Left kidney (tissue), 2 donors: ENCODE measurements around the gene CA12. TPM values are rescaled to one million over a fixed set of nuclear protein-coding genes. Genes with fewer than 3 reads are reported as not detected.
A peak's percentile ranks its signal among the peaks of the same experiment; 100 is the strongest.

Source experiments
- DNase-seq: peaks from one replicate; pipeline ENCODE4 v3.0.0-alpha.2; 2013
- polyA plus RNA-seq: library from polyadenylated mRNA; unstranded; fragments of 120-200 nt; gene quantifications from one replicate; pipeline ENCODE4 v1.2.1, GENCODE V29; 2013; ENCODE audit not compliant: insufficient read length

CA12 gene
- polyA plus RNA-seq, 1 donor: 151 TPM

- DNase-seq: no peak
Observed at GRCh38 chr15:63308491-63308890, 73.2 kb downstream of the CA12 start.

GRCh38 chr15:63306492-63307073, 75.1 kb downstream of the CA12 start:
- DNase-seq: no peak

- no peak for DNase-seq
Observed at GRCh38 chr15:63305260-63305659, 76.4 kb downstream of the CA12 start.

- no peak for DNase-seq
Observed at GRCh38 chr15:63301088-63301487, 80.6 kb downstream of the CA12 start.

- no peak for DNase-seq
Observed at GRCh38 chr15:63299943-63300575, 81.6 kb downstream of the CA12 start.

GRCh38 chr15:63296195-63296594, 85.5 kb downstream of the CA12 start:
- DNase-seq: no peak

GRCh38 chr15:63295341-63295740, 86.3 kb downstream of the CA12 start:
- DNase-seq: no peak

GRCh38 chr15:63294359-63294758, 87.3 kb downstream of the CA12 start:
- no peak for DNase-seq

GRCh38 chr15:63292771-63293170, 88.9 kb downstream of the CA12 start:
- no peak for DNase-seq

GRCh38 chr15:63292241-63292640, 89.4 kb downstream of the CA12 start:
- DNase-seq: no peak

GRCh38 chr15:63291507-63291906, 90.1 kb downstream of the CA12 start:
- DNase-seq: no peak

- peak; percentile 70 for DNase-seq
Observed at GRCh38 chr15:63288778-63289378, 92.8 kb downstream of the CA12 start.

- DNase-seq: no peak
Observed at GRCh38 chr15:63288342-63288741, 93.3 kb downstream of the CA12 start.

- no peak for DNase-seq
Observed at GRCh38 chr15:63287109-63287508, 94.5 kb downstream of the CA12 start.

GRCh38 chr15:63284335-63284734, 97.3 kb downstream of the CA12 start:
- DNase-seq: no peak

GRCh38 chr15:63283126-63283525, 98.5 kb downstream of the CA12 start:
- DNase-seq: no peak

GRCh38 chr15:63277893-63278456, 103.7 kb downstream of the CA12 start:
- no peak for DNase-seq

- DNase-seq: peak; percentile 76
Observed at GRCh38 chr15:63277038-63277892, 104.4 kb downstream of the CA12 start, which contains the start of gene APH1B. Gene APH1B (plus strand): TSS chr15:63277605. CDS start chr15:63277624, 19 bp downstream.

- no peak for DNase-seq
Observed at GRCh38 chr15:63276342-63277037, 105.2 kb downstream of the CA12 start.

GRCh38 chr15:63274427-63274826, 107.2 kb downstream of the CA12 start:
- DNase-seq: no peak
